ENCODE results near the gene NRL. TPM values are rescaled to one million over a fixed set of nuclear protein-coding genes. Genes with fewer than 3 reads are reported as not detected.
A peak's percentile ranks its signal among the peaks of the same experiment; 100 is the strongest.

Gene NRL
- total and polyA plus RNA-seq, 2 donors (not counting 3 experiments of a cell fraction or from before 2014, with no cell fraction given): 0.71 to 1.1 TPM

DNA sequence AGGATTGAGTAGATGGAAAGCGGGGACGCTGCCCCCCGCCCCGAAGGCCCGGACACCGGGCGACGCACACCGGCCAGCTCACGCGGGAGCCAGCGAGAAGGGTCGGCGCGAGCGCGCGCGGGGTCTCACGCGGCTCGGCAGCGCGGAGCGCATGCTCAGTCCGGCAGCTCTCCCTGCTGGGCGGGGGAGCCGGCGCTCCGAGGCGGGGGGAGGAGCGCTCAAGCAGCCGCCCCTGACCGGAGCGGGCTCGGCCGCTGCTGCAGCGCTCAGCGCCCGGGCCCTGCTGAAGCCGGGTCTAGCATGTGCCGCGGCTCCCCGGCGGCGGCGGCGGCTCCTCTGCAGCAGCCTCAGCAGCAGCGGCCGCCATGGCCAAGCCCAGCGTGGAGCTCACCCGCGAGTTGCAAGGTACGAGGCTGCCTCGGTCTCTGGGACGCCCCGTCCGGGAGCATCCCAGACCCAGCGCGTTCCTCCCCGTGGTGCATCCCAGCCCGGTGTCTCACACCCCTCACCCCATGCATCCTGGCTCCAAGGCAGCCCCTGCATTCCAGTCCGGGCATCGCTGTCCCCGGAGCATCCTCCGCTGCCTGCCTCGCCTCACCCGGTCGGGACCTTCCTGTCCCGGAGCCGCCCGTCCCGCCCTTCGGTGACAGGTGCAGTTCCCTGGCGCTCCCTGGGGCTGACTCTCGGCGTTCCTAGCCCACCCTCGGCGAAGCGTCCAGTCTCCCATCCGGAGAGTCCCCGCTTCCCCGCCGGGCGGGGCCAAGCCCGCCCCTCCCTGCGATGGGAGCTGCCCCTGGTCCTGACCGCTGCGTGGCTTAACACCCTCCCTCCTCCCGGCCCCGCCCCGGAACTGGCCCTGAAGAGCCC lies 62.7 kb downstream of the NRL start, which contains the start of gene CARMIL3:
CARMIL3 (plus strand) TSS at position 221 of the 867 bp plus-strand sequence; CDS start at position 366, 145 bp downstream.
- Histone ChIP-seq H2AFZ (ENCODE audit: low read depth, low read length) (peak within 1 kb of the TSS; percentile 61), H3K36me3 (ENCODE audit: control insufficient read depth in 2 of 2, extremely low read depth in 1 of 2, insufficient read depth in 2 of 2, low read length in 2 of 2) (no peaks in the 10 kb centered on the region), H3K9ac (replicated peaks; ENCODE audit: extremely low read depth, insufficient read depth, low read length) (peak within 1 kb of the TSS; percentile 34), H3K4me1 (ENCODE audit: control insufficient read depth, extremely low read depth, insufficient read depth, low read length) (peaks cover 12% of the 10 kb centered on the region), H4K20me1 (replicated peaks; ENCODE audit: control insufficient read depth, extremely low read depth, insufficient read depth, low read length) (no peaks in the 10 kb centered on the region), H3K9me3 (replicated peaks; ENCODE audit: control insufficient read depth, insufficient read depth, low read length) (no peaks in the 10 kb centered on the region), H3K79me2 (ENCODE audit: control insufficient read depth, insufficient read depth, low read length) (no peaks in the 10 kb centered on the region), H3K4me2 (ENCODE audit: insufficient read depth, low read length) (peak within 1 kb of the TSS; percentile 72), H3K27me3 (ENCODE audit: control insufficient read depth in 2 of 2, insufficient read depth in 2 of 2, low read length in 2 of 2) (peaks cover 6 to 17% of the 10 kb centered on the region in 2 experiments), H3K27ac (ENCODE audit: insufficient read depth, low read depth, low read length) (no peak within 1 kb of the TSS), H3K4me3 (replicated peaks in 1 of 3; ENCODE audit: insufficient read depth in 1 of 3, low read depth in 1 of 3, low read length in 3 of 3) (peak within 1 kb of the TSS; percentile 49 to 59 (median 54)), H3K9me1 (replicated peaks; ENCODE audit: control insufficient read depth, extremely low read depth, insufficient read depth, low read length) (no peaks in the 10 kb centered on the region)
- POLR2A ChIA-PET: no interaction called here
- FAIRE-seq: peak; percentile 54
- BruUV-seq (replicated peaks): no TSS peak
- dilution Hi-C loops (cut with MboI; ENCODE audit: extremely low pct_ligation_motif_present, low sequenced_read_pairs): no loop called here
- CTCF ChIA-PET: interaction anchor here (1.0 to 2.1 kb wide), 7 partner anchors 9 to 109 kb away, joined by 3 to 11 read pairs (median 5); partner anchors contain the start of gene IRF9
- peak; percentile 57 for DNase-seq (ENCODE audit: low read depth, low spot score)
- intact Hi-C loops (cut with micrococcal nuclease): no loop called here
- TF ChIP-seq FOS (IDR thresholded peaks at IDR 0.05; ENCODE audit: borderline replicate concordance, insufficient read depth, low read length) (no peak), CTCF (IDR thresholded peaks at IDR 0.05; ENCODE audit: extremely low read depth in 1 of 2, insufficient read depth in 1 of 2, low read depth in 1 of 2, low read length in 2 of 2) (no peak), EZH2 (IDR thresholded peaks at IDR 0.05; ENCODE audit: borderline replicate concordance, low read depth, low read length, severe bottlenecking) (no peak), POLR2A (IDR thresholded peaks at IDR 0.05; ENCODE audit: low read depth, low read length) (no peak)

Data from endothelial cell of umbilical vein (primary cell).